Neuron (in vitro differentiated cells): ENCODE measurements around the gene MLANA.
A peak's percentile ranks its signal among the peaks of the same experiment; 100 is the strongest.

Experiments
- H2AFZ ChIP-seq: one replicate; pipeline ENCODE4 v1.6.1; 2013; ENCODE audit warnings: low read depth, mild to moderate bottlenecking, inconsistent platforms, low read length, moderate library complexity
- H3K27me3 ChIP-seq: one replicate; pipeline ENCODE4 v1.6.1; 2013; ENCODE audit warnings: low read length; ENCODE audit not compliant: insufficient read depth
- H3K36me3 ChIP-seq: one replicate; pipeline ENCODE4 v1.6.1; 2013; ENCODE audit warnings: low read length; ENCODE audit not compliant: insufficient read depth
- H3K4me1 ChIP-seq: one replicate; pipeline ENCODE4 v1.6.1; 2013; ENCODE audit warnings: low read length; ENCODE audit not compliant: insufficient read depth
- H3K4me3 ChIP-seq: 2 replicates; pipeline ENCODE4 v1.5.1; 2013; ENCODE audit warnings: mild to moderate bottlenecking, low read length, moderate library complexity
- H3K9me3 ChIP-seq: one replicate; pipeline ENCODE4 v1.6.1; 2013; ENCODE audit warnings: low read length

Gene MLANA, protein sequence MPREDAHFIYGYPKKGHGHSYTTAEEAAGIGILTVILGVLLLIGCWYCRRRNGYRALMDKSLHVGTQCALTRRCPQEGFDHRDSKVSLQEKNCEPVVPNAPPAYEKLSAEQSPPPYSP

DNA sequence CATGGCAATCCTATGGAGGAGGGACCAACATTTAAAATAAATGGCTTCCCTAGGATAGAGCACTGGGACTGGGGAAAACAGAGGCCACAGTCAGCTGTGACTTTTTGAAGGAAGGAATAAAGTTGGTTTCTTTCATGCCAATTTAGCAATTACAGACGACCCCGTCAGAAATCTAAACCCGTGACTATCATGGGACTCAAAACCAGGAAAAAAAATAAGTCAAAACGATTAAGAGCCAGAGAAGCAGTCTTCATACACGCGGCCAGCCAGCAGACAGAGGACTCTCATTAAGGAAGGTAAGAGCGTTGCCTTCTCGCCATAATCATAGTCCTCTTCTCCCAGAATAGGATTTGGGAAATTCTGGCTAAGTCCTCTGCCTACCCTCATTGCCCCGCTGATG is at the start of gene MLANA:
MLANA (plus strand) TSS at position 249 of the 400 bp plus-strand sequence. CDS start 1,586 bp downstream, outside the sequence.
- Histone ChIP-seq H3K4me3 (no peak within 1 kb of the TSS), H3K27me3 (no peaks in the 10 kb centered on the region), H3K4me1 (no peaks in the 10 kb centered on the region), H3K9me3 (no peaks in the 10 kb centered on the region), H3K36me3 (no peaks in the 10 kb centered on the region), H2AFZ (no peak within 1 kb of the TSS)

DNA sequence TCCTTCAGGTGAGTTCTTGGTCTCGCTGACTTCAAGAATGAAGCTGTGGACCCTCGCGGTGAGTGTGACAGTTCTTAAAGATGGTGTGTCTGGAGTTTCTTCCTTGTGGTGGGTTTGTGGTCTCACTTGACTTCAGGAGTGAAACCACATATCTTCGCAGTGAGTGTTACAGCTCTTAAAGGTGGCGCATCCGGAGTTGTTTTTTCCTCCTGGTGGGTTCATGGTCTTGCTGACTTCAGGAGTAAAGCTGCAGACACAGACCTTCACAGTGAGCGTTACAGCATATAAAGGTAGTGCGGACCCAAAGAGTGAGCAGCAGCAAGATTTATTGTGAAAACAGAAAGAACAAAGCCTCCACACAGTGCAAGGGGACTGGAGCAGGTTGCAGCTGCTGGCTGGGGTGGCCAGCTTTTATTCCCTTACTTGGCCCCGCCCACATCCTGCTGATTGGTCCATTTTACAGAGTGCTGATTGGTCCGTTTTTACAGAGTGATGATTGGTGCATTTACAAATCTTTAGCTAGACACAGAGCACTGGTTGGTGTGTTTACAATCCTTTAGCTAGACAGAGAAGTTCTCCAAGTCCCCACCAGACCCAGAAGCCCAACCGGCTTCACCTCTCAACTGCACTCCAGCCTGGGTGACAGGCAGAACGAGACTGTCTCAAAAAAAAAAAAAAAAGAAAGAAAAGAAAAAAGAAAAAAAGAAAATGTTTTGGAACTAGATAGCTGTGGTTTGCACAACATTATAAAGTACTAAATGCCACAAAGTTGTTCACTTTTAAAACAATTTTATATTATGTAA is 48.7 kb upstream of the MLANA start:
- H3K9me3 ChIP-seq: no peaks in the 10 kb centered on the region
- H2AFZ ChIP-seq: no peak overlapping the region
- no peak overlapping the region for H3K4me3 ChIP-seq
- no peaks in the 10 kb centered on the region for H3K27me3 ChIP-seq
- H3K4me1 ChIP-seq: peaks cover 6% of the 10 kb centered on the region
- no peaks in the 10 kb centered on the region for H3K36me3 ChIP-seq

DNA sequence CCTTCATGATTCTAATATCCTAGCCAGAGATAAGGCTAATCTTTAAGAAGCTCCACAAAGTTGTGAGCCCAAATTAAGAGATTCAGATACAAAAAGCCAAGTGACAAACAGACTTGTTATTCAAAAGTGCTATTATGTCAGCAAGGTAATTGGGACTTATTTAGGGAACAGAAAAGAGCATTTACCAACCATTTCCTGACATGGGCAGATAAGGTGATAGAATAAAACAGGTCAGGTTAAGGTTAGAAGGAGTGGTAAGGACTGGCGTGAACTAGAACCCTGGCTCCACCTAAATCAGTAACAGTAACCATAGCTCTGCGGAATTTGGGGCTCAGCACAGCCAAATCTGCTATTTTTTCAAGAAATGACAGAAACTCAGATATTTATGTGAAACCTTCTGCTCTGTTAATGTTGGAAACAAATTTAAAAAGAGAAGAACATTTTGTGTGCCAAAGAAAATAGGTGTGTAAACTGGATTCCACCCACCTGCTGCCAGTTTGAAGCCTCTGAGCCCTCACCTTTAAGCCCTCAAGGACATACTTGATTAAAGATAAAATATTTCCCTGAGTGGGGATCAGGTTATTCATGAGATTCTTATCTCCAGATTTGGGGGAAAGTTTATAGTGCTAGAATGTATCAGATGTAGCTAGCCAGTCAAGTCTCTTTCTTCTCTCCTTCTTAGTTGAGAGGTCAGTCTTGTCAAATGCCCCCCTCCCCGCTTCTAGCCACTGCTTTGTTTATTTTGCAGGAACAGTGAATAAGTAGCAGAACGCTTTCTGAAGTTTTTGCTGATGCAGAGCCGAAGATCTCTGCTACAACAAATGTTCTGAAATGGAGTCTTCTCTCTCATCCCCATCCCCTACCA is 47.5 kb upstream of the MLANA start:
- H3K9me3 ChIP-seq: no peaks in the 10 kb centered on the region
- peaks cover 6% of the 10 kb centered on the region for H3K4me1 ChIP-seq

DNA sequence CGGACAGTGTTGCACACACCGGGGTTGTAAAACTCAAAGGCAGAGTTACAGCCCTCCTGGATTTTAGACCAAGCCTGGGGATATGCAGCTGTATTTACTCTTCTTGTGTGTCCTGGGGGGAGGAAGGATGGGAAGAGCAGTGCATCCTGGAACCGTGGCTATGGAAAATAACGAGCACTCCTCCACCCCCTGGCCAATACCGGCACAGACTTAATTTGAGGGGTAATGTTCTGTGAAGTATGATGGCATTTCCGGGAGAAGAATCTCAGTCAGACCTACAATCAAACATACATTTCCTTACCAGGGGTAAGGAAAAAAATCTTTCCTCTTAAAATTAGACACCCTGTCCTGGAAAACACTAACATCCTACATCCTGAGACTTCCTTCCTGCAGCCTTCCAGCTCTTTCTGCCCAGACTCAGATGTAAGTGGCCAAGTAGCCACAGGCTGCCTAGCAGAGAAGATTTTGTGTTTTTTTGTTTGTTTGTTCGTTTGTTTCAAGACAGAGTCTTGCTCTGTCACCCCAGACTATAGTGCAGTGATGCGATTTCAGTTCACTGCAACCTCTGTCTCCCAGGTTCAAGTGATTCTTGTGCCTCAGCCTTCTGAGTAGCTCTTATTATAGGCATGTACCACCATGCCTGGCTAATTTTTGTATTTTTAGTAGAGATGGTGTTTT is 46.8 kb upstream of the MLANA start:
- H2AFZ ChIP-seq: peak overlapping the region; percentile 64
- H3K4me1 ChIP-seq: peaks cover 6% of the 10 kb centered on the region
- no peaks in the 10 kb centered on the region for H3K27me3 ChIP-seq
- H3K9me3 ChIP-seq: no peaks in the 10 kb centered on the region
- H3K4me3 ChIP-seq: no peak overlapping the region
- H3K36me3 ChIP-seq: no peaks in the 10 kb centered on the region

More for the DNA sequence above, 47.5 kb upstream of the MLANA start:
- no peaks in the 10 kb centered on the region for H3K27me3 ChIP-seq
- no peaks in the 10 kb centered on the region for H3K36me3 ChIP-seq
- no peak overlapping the region for H3K4me3 ChIP-seq
- peak overlapping the region; percentile 64 for H2AFZ ChIP-seq

DNA sequence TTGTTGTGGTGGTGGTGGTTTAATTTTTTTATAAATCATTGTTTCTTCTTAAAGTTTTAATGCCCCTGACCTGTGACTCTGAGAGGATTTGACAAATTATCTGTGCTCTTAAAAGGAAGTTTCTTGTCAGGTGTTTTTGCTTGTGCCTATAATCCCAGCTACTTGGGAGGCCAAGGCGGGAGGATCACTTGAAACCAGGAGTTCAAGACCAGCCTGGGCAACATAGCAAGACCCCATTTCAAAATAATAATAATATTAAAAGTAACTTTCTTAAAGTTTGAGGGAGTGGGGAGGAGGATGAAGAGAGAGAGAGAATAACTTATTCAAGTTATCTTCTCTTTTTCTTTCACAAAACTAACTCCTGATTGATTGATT is 45.5 kb upstream of the MLANA start:
- Histone ChIP-seq H2AFZ (no peak overlapping the region), H3K4me1 (peaks cover 6% of the 10 kb centered on the region), H3K4me3 (no peak overlapping the region), H3K27me3 (no peaks in the 10 kb centered on the region), H3K9me3 (no peaks in the 10 kb centered on the region), H3K36me3 (no peaks in the 10 kb centered on the region)

DNA sequence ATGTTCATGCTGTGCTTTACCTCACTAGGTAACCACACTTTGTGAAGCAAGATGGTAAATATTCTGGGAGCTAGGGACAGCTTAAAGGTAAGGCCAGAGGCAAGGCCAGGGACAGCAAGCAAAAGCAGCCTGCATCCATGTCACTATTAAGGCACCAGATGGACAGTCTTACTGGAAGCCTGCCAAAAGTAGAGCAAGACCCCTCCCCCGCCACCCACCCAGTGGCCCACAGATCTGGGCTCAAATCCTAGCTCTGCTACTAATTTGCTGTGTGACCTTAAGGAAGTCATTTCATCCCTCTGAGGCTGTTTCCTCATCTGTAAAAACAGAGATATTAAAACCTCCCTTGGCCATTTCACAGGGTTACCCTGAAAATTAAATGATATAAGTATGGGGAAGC is 44.6 kb upstream of the MLANA start:
- Histone ChIP-seq H3K27me3 (no peaks in the 10 kb centered on the region), H2AFZ (no peak overlapping the region), H3K9me3 (no peaks in the 10 kb centered on the region), H3K4me3 (no peak overlapping the region), H3K4me1 (peaks cover 6% of the 10 kb centered on the region), H3K36me3 (no peaks in the 10 kb centered on the region)

DNA sequence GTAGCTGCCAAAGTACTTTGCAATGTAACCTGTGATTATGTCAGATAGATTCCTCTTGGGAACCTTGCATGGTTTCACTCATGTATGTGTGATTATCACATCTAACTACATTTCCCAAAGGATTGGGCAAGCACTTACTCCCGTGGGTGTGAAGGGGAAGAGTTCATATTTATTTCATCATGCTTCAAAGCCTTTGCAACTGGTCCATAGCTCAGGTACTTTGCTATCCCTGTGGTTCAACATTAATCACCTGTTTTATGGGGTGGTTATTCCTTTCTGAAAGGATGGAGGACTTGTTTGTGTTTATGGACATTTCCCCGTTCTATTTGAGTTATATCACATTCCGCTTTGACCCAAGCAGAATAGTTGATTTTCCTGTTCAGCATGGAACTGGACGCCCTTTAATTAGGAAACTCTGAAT is 44.2 kb upstream of the MLANA start:
- no peaks in the 10 kb centered on the region for H3K9me3 ChIP-seq
- no peaks in the 10 kb centered on the region for H3K36me3 ChIP-seq
- H3K4me1 ChIP-seq: peaks cover 6% of the 10 kb centered on the region
- no peak overlapping the region for H2AFZ ChIP-seq
- no peak overlapping the region for H3K4me3 ChIP-seq
- H3K27me3 ChIP-seq: no peaks in the 10 kb centered on the region

DNA sequence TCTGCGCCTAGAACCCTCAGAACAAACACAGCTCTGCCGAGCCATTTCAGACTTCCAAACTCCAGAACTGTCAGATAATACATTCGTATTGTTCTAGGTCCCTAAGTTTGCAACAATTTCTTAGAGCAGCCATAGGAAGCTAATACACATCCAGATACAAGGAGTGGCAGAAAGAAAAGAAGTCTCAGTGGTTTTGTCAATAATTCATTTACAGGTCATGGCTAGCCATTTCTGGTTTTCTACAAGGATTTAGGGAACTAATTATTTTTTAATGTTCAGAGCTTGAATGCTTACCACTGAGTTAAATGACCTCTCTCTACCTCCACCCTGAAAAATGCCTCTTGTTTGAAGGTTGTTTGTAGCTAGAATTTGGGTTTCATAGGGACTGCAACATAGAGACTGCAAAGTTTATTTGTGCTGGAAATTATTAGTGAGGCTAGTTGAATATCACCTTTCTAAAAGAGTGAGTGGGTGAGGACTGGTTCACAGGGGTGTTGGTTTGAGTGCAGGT is 42.3 kb upstream of the MLANA start:
- Histone ChIP-seq H3K9me3 (no peaks in the 10 kb centered on the region), H3K4me3 (no peak overlapping the region), H3K36me3 (no peaks in the 10 kb centered on the region), H2AFZ (no peak overlapping the region), H3K27me3 (no peaks in the 10 kb centered on the region), H3K4me1 (peaks cover 4% of the 10 kb centered on the region)

DNA sequence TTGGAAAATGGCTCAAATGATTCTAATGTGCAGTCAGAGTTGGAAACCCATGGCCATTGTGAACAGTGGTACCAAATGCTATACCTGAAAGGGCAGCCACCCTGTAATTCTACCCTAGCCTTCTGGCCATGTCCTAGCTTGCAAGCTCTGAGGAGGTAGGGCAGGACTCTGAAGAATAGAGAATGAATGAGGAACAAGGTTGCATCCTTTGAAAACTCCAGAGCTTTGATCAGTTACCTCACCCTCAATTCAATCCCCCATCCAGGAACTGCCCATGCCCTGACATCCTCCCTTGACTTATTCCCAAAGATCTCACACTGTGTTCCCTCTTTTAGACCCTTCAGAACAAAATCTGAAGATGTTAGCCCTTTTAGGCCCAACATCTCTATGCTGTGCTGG is 40.0 kb upstream of the MLANA start:
- H3K27me3 ChIP-seq: no peaks in the 10 kb centered on the region
- H3K9me3 ChIP-seq: no peaks in the 10 kb centered on the region
- no peaks in the 10 kb centered on the region for H3K4me1 ChIP-seq
- H3K36me3 ChIP-seq: no peaks in the 10 kb centered on the region
- H3K4me3 ChIP-seq: no peak overlapping the region
- H2AFZ ChIP-seq: no peak overlapping the region

DNA sequence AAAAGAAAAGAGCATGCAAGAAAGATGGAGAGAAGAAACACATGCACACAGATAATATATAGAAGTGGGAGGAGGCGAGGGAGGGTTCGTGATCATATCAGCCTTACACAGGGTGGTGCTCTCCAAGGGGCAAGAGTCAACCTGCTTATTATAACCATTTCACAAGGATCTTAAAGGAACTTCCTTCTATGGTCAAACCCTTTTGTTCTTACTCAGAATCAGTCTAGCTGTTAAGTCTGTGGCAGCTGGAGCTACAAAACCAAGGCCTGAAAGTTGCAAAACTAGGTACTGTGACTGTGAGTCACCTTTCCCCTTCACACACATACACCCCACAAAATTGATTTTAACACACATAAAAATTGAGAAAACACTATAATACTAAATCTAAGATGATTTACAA is 39.2 kb upstream of the MLANA start:
- H3K4me1 ChIP-seq: no peaks in the 10 kb centered on the region
- H3K4me3 ChIP-seq: no peak overlapping the region
- no peaks in the 10 kb centered on the region for H3K36me3 ChIP-seq
- no peaks in the 10 kb centered on the region for H3K27me3 ChIP-seq
- no peak overlapping the region for H2AFZ ChIP-seq
- no peaks in the 10 kb centered on the region for H3K9me3 ChIP-seq

DNA sequence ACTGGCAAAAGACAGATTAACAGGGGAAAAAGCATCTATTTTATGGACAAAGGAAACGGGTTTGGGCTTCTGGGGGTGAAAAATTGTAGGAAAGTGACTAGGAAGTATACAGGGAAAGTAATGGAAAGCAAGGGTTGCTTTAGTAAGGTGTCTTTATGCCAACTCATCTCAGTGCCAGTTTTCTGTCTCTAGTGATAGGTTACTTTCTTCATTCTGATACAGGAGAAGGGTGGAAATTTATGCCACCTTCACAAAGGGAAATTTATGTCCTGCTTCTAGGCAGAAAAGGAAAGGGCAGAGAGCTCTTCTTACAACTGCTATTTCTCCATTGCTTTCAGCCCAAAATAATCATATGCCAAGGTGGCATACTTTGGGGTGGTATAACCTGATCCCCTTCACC is 37.7 kb upstream of the MLANA start:
- Histone ChIP-seq H3K27me3 (no peaks in the 10 kb centered on the region), H2AFZ (no peak overlapping the region), H3K4me1 (no peaks in the 10 kb centered on the region), H3K36me3 (no peaks in the 10 kb centered on the region), H3K4me3 (no peak overlapping the region), H3K9me3 (no peaks in the 10 kb centered on the region)

DNA sequence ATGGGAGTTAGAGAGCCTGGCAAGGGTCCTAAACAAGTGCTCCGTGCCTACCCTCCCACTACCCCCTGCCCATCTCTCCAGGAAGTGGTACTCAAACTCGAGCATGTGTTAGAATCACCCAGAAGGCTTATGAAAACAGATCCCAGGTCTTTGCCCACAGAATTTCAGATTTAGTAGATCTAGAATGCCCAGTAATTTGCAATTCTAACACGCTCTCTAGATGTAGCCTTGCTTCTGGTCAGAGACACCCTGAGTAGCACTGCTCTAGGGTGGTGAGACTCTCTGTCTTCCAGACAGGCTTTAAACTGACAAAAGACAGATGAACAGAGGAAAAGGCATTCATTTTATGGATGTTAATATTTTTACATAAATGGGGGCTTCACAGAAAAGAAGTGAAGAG is 37.1 kb upstream of the MLANA start:
- no peak overlapping the region for H3K4me3 ChIP-seq
- no peaks in the 10 kb centered on the region for H3K9me3 ChIP-seq
- no peaks in the 10 kb centered on the region for H3K4me1 ChIP-seq
- H2AFZ ChIP-seq: no peak overlapping the region
- no peaks in the 10 kb centered on the region for H3K36me3 ChIP-seq
- H3K27me3 ChIP-seq: no peaks in the 10 kb centered on the region
